A549 (cell line): ENCODE results near the gene ARPC2.

ENCODE experiments used
- CTCF ChIP-seq: fragments of >200 bp; sonication (Bioruptor Twin); formaldehyde crosslinking; IDR thresholded peaks from 3 replicates; pipeline ENCODE4 v1.5.1; 2016
- EHMT2 ChIP-seq: fragments of 200-600 bp; sonication (generic); IDR thresholded peaks from 2 replicates; pipeline ENCODE4 v1.6.1; 2016; ENCODE audit warnings: antibody characterized with exemption, low read depth, mild to moderate bottlenecking, moderate library complexity
- KDM5A ChIP-seq: fragments of 200-600 bp; sonication (generic); IDR thresholded peaks from 2 replicates; pipeline ENCODE4 v1.6.1; 2016; ENCODE audit warnings: antibody characterized with exemption, mild to moderate bottlenecking
- POLR2AphosphoS2 ChIP-seq: conservative IDR thresholded peaks from 2 replicates; pipeline ENCODE4 v1.6.1; 2012; ENCODE audit warnings: low read length, improper control_type of control experiment, inconsistent platforms

- no peak for TF ChIP-seq CTCF
- no peak for TF ChIP-seq POLR2AphosphoS2
- TF ChIP-seq EHMT2: no peak
- TF ChIP-seq KDM5A: no peak
Measured at GRCh38 chr2:218266316-218266979, 49.5 kb downstream of the ARPC2 start.
